H9 (cell line): ENCODE data around the gene PDE1A. TPM values are rescaled to one million over a fixed set of nuclear protein-coding genes. Genes with fewer than 3 reads are reported as not detected.

ENCODE experiments used
- DNase-seq: peaks from one replicate; pipeline ENCODE4 v3.0.0-alpha.2; 2017
- H2AFZ ChIP-seq: one replicate; pipeline ENCODE4 v1.6.1; 2013; ENCODE audit warnings: mild to moderate bottlenecking, low read length, control low read depth, moderate library complexity
- H2AK5ac ChIP-seq: 2 replicates; pipeline ENCODE4 v1.6.1; 2013; ENCODE audit warnings: low read length, control low read depth, mixed read lengths; ENCODE audit not compliant: insufficient read length
- H2BK120ac ChIP-seq: one replicate; pipeline ENCODE4 v1.6.1; 2013; ENCODE audit warnings: low read depth, mild to moderate bottlenecking, low read length, control low read depth, inconsistent platforms; ENCODE audit not compliant: poor library complexity, severe bottlenecking
- H2BK12ac ChIP-seq: 2 replicates; pipeline ENCODE4 v1.6.1; 2013; ENCODE audit warnings: low read length, control low read depth, mixed read lengths, low read depth; ENCODE audit not compliant: insufficient read length
- H2BK15ac ChIP-seq: 2 replicates; pipeline ENCODE4 v1.6.1; 2013; ENCODE audit warnings: low read depth, low read length, control low read depth
- H2BK20ac ChIP-seq: one replicate; pipeline ENCODE4 v1.6.1; 2013; ENCODE audit warnings: low read depth, mild to moderate bottlenecking, low read length, control low read depth, inconsistent platforms; ENCODE audit not compliant: poor library complexity, severe bottlenecking
- H2BK5ac ChIP-seq: 2 replicates; pipeline ENCODE4 v1.6.1; 2013; ENCODE audit warnings: low read length, control low read depth, mixed read lengths; ENCODE audit not compliant: insufficient read length
- H3K14ac ChIP-seq: 2 replicates; pipeline ENCODE4 v1.6.1; 2013; ENCODE audit warnings: low read length, control low read depth; ENCODE audit not compliant: insufficient read depth
- H3K18ac ChIP-seq: 2 replicates; pipeline ENCODE4 v1.6.1; 2013; ENCODE audit warnings: low read depth, mild to moderate bottlenecking, mixed read lengths, low read length, control low read depth; ENCODE audit not compliant: insufficient read length
- H3K23ac ChIP-seq: 2 replicates; pipeline ENCODE4 v1.6.1; 2013; ENCODE audit warnings: low read length, control low read depth, mixed read lengths, low read depth; ENCODE audit not compliant: insufficient read length
- H3K23me2 ChIP-seq: 2 replicates; pipeline ENCODE4 v1.6.1; 2013; ENCODE audit warnings: low read depth, mild to moderate bottlenecking, mixed read lengths, low read length, control low read depth; ENCODE audit not compliant: insufficient read length, poor library complexity, severe bottlenecking
- H3K27ac ChIP-seq: 2 replicates; pipeline ENCODE4 v1.5.1; 2013; ENCODE audit warnings: low read length, control low read depth, mixed read lengths, low read depth; ENCODE audit not compliant: insufficient read length
- H3K27me3 ChIP-seq: 2 replicates; pipeline ENCODE4 v1.6.1; 2013; ENCODE audit warnings: low read length, control low read depth, inconsistent platforms; ENCODE audit not compliant: insufficient read depth
- H3K4ac ChIP-seq: 2 replicates; pipeline ENCODE4 v1.6.1; 2013; ENCODE audit warnings: low read depth, mild to moderate bottlenecking, control low read depth, inconsistent platforms, low read length, moderate library complexity
- H3K4me1 ChIP-seq: 2 replicates; pipeline ENCODE4 v1.6.1; 2013; ENCODE audit warnings: low read length, control low read depth, inconsistent platforms; ENCODE audit not compliant: insufficient read depth
- H3K4me2 ChIP-seq: 2 replicates; pipeline ENCODE4 v1.6.1; 2013; ENCODE audit warnings: low read length, control low read depth, mixed read lengths; ENCODE audit not compliant: insufficient read length, insufficient read depth
- H3K56ac ChIP-seq: 2 replicates; pipeline ENCODE4 v1.6.1; 2013; ENCODE audit warnings: low read depth, mild to moderate bottlenecking, mixed read lengths, low read length, control low read depth; ENCODE audit not compliant: insufficient read length
- H3K79me1 ChIP-seq: 2 replicates; pipeline ENCODE4 v1.6.1; 2013; ENCODE audit warnings: low read depth, mild to moderate bottlenecking, moderate library complexity, low read length, control low read depth, inconsistent platforms; ENCODE audit not compliant: insufficient read depth, poor library complexity, severe bottlenecking
- H3K79me2 ChIP-seq: 2 replicates; pipeline ENCODE4 v1.6.1; 2013; ENCODE audit warnings: low read length, control low read depth, inconsistent platforms; ENCODE audit not compliant: insufficient read depth
- H3K9ac ChIP-seq: 2 replicates; pipeline ENCODE4 v1.6.1; 2013; ENCODE audit warnings: low read length, control low read depth, mixed read lengths; ENCODE audit not compliant: insufficient read length; ENCODE audit errors: extremely low read depth
- H3K9me3 ChIP-seq: one replicate; pipeline ENCODE4 v1.6.1; 2013; ENCODE audit warnings: low read depth, low read length, inconsistent platforms; ENCODE audit not compliant: control insufficient read depth
- H3T11ph ChIP-seq: one replicate; pipeline ENCODE4 v1.6.1; 2013; ENCODE audit warnings: mild to moderate bottlenecking, low read length, control low read depth, inconsistent platforms
- H4K20me1 ChIP-seq: one replicate; pipeline ENCODE4 v1.6.1; 2013; ENCODE audit not compliant: control insufficient read depth, insufficient read length, insufficient read depth
- H4K5ac ChIP-seq: 2 replicates; pipeline ENCODE4 v1.6.1; 2013; ENCODE audit warnings: low read depth, mild to moderate bottlenecking, mixed read lengths, low read length, control low read depth; ENCODE audit not compliant: insufficient read length
- H4K8ac ChIP-seq: replicated peaks from 2 replicates; pipeline ENCODE4 v1.6.1; 2013; ENCODE audit warnings: low read length, control low read depth, mixed read lengths, low read depth; ENCODE audit not compliant: insufficient read length
- H4K91ac ChIP-seq: 2 replicates; pipeline ENCODE4 v1.6.1; 2013; ENCODE audit warnings: low read depth, mild to moderate bottlenecking, moderate library complexity, mixed read lengths, low read length, control low read depth; ENCODE audit not compliant: insufficient read length
- H3K27ac Mint-ChIP-seq, 3 experiments: 2 replicates in 2 of 3; 3 replicates in 1 of 3; pipeline ENCODE4 v1.8.0; 2020 to 2021; ENCODE audit warnings: mixed read lengths in 3 of 3, mild to moderate bottlenecking in 1 of 3, moderate library complexity in 1 of 3
- H3K27me3 Mint-ChIP-seq: 2 replicates; pipeline ENCODE4 v1.8.0; 2021; ENCODE audit warnings: low read depth, mild to moderate bottlenecking, moderate library complexity, mixed read lengths
- H3K36me3 Mint-ChIP-seq, 3 experiments: 2 replicates in 2 of 3; 3 replicates in 1 of 3; pipeline ENCODE4 v1.8.0; 2020 to 2021; ENCODE audit warnings: low read depth in 3 of 3, mixed read lengths in 3 of 3; ENCODE audit not compliant: insufficient read depth in 1 of 3
- H3K4me1 Mint-ChIP-seq, 2 experiments: 2 replicates each; pipeline ENCODE4 v1.8.0; 2020; ENCODE audit warnings: mixed read lengths in 2 of 2
- H3K4me3 Mint-ChIP-seq, 2 experiments: 2 replicates in 1 of 2; 3 replicates in 1 of 2; pipeline ENCODE4 v1.8.0; 2020 to 2021; ENCODE audit warnings: mild to moderate bottlenecking in 2 of 2, mixed read lengths in 2 of 2, moderate library complexity in 1 of 2
- H3K9me3 Mint-ChIP-seq, 2 experiments: 2 replicates in 1 of 2; 3 replicates in 1 of 2; pipeline ENCODE4 v1.8.0; 2020; ENCODE audit warnings: mild to moderate bottlenecking in 2 of 2, mixed read lengths in 2 of 2, moderate library complexity in 1 of 2
- CTCF ChIP-seq: fragments of 200-600 bp; sonication (generic); conservative IDR thresholded peaks from 3 replicates; pipeline ENCODE4 v1.8.0; 2021; ENCODE audit warnings: antibody characterized with exemption, mild to moderate bottlenecking
- WGBS: extraction: QIAGEN DNeasy Blood & Tissue Kit; methylation state at CpG from one replicate; pipeline ENCODE4 v1.1.7; 2013; ENCODE audit warnings: missing lambda C conversion rate, low lambda C conversion rate, mixed read lengths; ENCODE audit not compliant: insufficient read length; ENCODE audit errors: extremely low coverage; 5-methylcytosine and 5-hydroxymethylcytosine counted together
- total RNA-seq: library from RNA; stranded (reverse); gene quantifications from 2 replicates; pipeline ENCODE4 v1.2.1, GENCODE V29; 2021

PDE1A gene
- total RNA-seq, 1 experiment from 2014 or later, result 0.11 TPM

- H2BK15ac ChIP-seq, result no peak overlapping the region
- no peak overlapping the region for H3K27ac Mint-ChIP-seq
- H3K79me1 ChIP-seq, result no peaks in the 10 kb centered on the region
- no peaks in the 10 kb centered on the region for H3K4me1 Mint-ChIP-seq
- H3K4ac ChIP-seq, result no peak overlapping the region
- peaks cover 6 to 9% of the 10 kb centered on the region in 2 experiments; a peak in 4 of 5 replicates for H3K9me3 Mint-ChIP-seq
- no CpG with 5 or more reads among the region's 4 CpGs for WGBS
- no peaks in the 10 kb centered on the region for H3K9me3 ChIP-seq
- H3T11ph ChIP-seq, result no peak overlapping the region
- no peak overlapping the region for H2BK5ac ChIP-seq
- no peaks in the 10 kb centered on the region for H4K20me1 ChIP-seq
- no peaks in the 10 kb centered on the region; the same call in 1 of the 2 replicates for H3K27me3 Mint-ChIP-seq
- no peaks in the 10 kb centered on the region for H3K23me2 ChIP-seq
- H4K8ac ChIP-seq, result no peak overlapping the region
- peaks cover 0 to 5% (median 0%) of the 10 kb centered on the region in 3 experiments; a peak in 1 of 7 replicates for H3K36me3 Mint-ChIP-seq
- no peak overlapping the region for H4K5ac ChIP-seq
- H3K23ac ChIP-seq, result no peak overlapping the region
- TF ChIP-seq CTCF, result peak; percentile 86
- no peak overlapping the region for H2BK12ac ChIP-seq
- H3K79me2 ChIP-seq, result no peaks in the 10 kb centered on the region
- no peak overlapping the region for H3K27ac ChIP-seq
- no peak overlapping the region for H4K91ac ChIP-seq
- H2AK5ac ChIP-seq, result no peak overlapping the region
- H3K27me3 ChIP-seq, result no peaks in the 10 kb centered on the region
- no peak overlapping the region for H3K14ac ChIP-seq
- no peak overlapping the region for H3K18ac ChIP-seq
- H3K4me3 Mint-ChIP-seq, result no peak overlapping the region
- H3K4me2 ChIP-seq, result no peak overlapping the region
- H2BK120ac ChIP-seq, result no peak overlapping the region
- no peak for DNase-seq
- H3K9ac ChIP-seq, result no peak overlapping the region
- H3K56ac ChIP-seq, result no peak overlapping the region
- no peak overlapping the region for H2AFZ ChIP-seq
- no peaks in the 10 kb centered on the region for H3K4me1 ChIP-seq
- no peak overlapping the region for H2BK20ac ChIP-seq
Observed at GRCh38 chr2:182186132-182186735, 240.6 kb downstream of the PDE1A start.
